ENCODE data around the gene TMEM52.

DNA sequence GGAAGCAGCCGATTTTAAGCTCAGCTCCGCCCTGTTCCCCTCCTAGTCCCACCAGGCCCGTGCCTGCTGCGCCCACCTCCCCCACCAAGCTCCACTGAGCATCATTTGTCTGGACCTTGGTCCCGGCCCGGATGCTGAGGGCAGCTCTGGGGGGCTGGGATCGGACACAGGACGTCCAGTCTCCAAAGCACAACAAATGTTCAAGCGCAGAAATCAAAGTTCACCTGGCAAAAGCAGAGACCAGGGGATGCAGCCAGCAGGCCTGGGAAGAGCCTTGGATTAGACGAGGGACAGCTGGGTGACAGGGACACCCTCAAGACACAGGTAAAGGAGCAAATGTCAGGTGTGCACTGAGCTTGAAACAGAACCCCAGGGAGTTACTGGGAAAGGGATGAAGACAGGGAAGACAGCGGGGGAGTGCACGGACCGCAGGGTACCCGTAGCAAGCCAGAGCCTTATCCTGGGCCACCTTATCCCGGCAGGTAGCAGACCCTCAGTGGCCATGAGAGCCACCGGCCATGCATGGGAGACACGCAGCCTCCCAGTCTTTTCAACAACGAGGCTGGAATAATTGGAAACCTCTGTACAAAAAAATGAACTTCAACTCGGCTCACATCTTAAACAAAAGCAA is 22.2 kb upstream of the TMEM52 start:
- no peak for TF ChIP-seq CTCF (IDR thresholded peaks at IDR 0.05)
- no peak for TF ChIP-seq ZFX (IDR thresholded peaks at IDR 0.05; ENCODE audit: borderline replicate concordance)
